ENCODE data around the gene FUZ. TPM values are rescaled to one million over a fixed set of nuclear protein-coding genes. Genes with fewer than 3 reads are reported as not detected.

Gene FUZ
- total and polyA plus RNA-seq, 2 of the 4 experiments (the other 2 are of a cell fraction), result 12.1 to 14.3 TPM

DNA sequence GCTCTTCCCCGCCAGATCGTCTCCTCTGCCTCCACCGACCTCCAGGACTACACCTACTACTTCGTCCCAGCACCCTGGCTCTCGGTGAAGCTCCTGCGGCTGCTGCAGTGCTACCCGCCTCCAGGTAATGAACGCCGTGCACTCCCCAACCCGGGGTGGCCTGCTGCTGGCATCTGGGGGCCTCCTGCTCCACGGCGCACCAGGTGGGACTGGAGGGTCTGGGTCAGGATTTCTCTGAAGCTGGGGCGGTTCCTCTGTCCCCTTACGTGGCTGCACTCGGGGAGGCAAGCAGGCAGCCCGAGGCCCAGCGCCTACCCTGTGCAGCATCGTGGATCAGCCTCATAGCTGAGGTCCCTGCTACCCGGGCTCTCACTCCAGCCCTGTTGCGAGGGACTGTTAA, 17.5 kb downstream of the FUZ start:
- H3K9me1 ChIP-seq (ENCODE audit: insufficient read depth, low read length), result 0 out of 2 replicates have a peak, but pooled peaks cover 4% of the 10 kb centered on the region
- H3K27ac ChIP-seq (ENCODE audit: insufficient read depth, low read length), result no peak overlapping the region
- in situ Hi-C loops (cut with MboI; ENCODE audit: low sequenced_read_pairs), result no loop called here
- no peak overlapping the region for H3K4ac ChIP-seq (ENCODE audit: low read depth, low read length)
- ATAC-seq (ENCODE audit: low read depth) (no peak), DNase-seq (no peak)
- no peak overlapping the region for H3K14ac ChIP-seq (replicated peaks; ENCODE audit: low read depth, low read length)
- no peak overlapping the region for H3K4me2 ChIP-seq (ENCODE audit: low read depth, low read length)
- no peak overlapping the region for H2BK120ac ChIP-seq (ENCODE audit: low read depth, low read length)
- intact Hi-C loops (cut with micrococcal nuclease), result no loop called here
- no peak overlapping the region for H2BK15ac ChIP-seq (ENCODE audit: low read depth, low read length)
- H3K4me3 ChIP-seq (ENCODE audit: insufficient read depth, low read depth, low read length), result no peak overlapping the region
- H3K79me1 ChIP-seq (ENCODE audit: low read depth in 1 of 2, low read length in 2 of 2), result peaks cover 8 to 26% of the 10 kb centered on the region in 2 experiments
- H3K18ac ChIP-seq (ENCODE audit: low read depth, low read length), result no peak overlapping the region
- no peak overlapping the region for H4K8ac ChIP-seq (ENCODE audit: low read depth in 2 of 2, low read length in 2 of 2)
- dilution Hi-C loops (cut with HindIII; ENCODE audit: low sequenced_read_pairs, unreplicated experiment), result no loop called here
- H2AK9ac ChIP-seq (replicated peaks; ENCODE audit: low read depth, low read length, poor library complexity), result no peak overlapping the region
- no peak overlapping the region for H2BK20ac ChIP-seq (ENCODE audit: low read depth, low read length)
- H2AFZ ChIP-seq (replicated peaks; ENCODE audit: low read length, poor library complexity), result no peak overlapping the region
- no peak overlapping the region for H4K91ac ChIP-seq (ENCODE audit: insufficient read depth, low read depth, low read length)
- H4K5ac ChIP-seq (ENCODE audit: low read depth, low read length), result no peak overlapping the region
- no peak overlapping the region for H3K56ac ChIP-seq (ENCODE audit: extremely low read depth, insufficient read depth, low read length)
- no peak overlapping the region for H3K9ac ChIP-seq (ENCODE audit: low read depth, low read length)
- H3K9me3 ChIP-seq (ENCODE audit: control insufficient read depth, insufficient read depth, low read length), result no peaks in the 10 kb centered on the region
- WGBS, 2 experiments (ENCODE audit: extremely low coverage in 2 of 2, insufficient read length in 1 of 2), result 98% methylated on average over 6 of the region's 20 CpGs; no CpG with 5 or more reads in 1 of the 2 experiments
- POLR2A ChIA-PET (ENCODE audit: unreplicated experiment), result no interaction called here
- peaks cover 79% of the 10 kb centered on the region for H3K36me3 ChIP-seq (ENCODE audit: control insufficient read depth, insufficient read depth, low read length)
- CTCF ChIA-PET, result no interaction called here
- H4K20me1 ChIP-seq (ENCODE audit: insufficient read depth, low read length), result peaks cover 23% of the 10 kb centered on the region
- H3K23ac ChIP-seq (ENCODE audit: low read depth, low read length), result no peak overlapping the region
- H2BK5ac ChIP-seq (ENCODE audit: low read depth, low read length, poor library complexity, severe bottlenecking), result no peak overlapping the region
- BruUV-seq (replicated peaks), result no TSS peak
- no peak overlapping the region for H2AK5ac ChIP-seq (ENCODE audit: low read depth, low read length)
- peaks cover 2% of the 10 kb centered on the region; the same call in 1 of the 2 replicates for H3K4me1 ChIP-seq (ENCODE audit: control insufficient read depth, insufficient read depth, low read length)
- H3K27me3 ChIP-seq (ENCODE audit: control insufficient read depth, insufficient read depth, low read length), result no peaks in the 10 kb centered on the region
- TF ChIP-seq RFX5 (IDR thresholded peaks at IDR 0.05; ENCODE audit: low read depth, low read length) (no peak), RCOR1 (IDR thresholded peaks at IDR 0.05; ENCODE audit: insufficient replicate concordance, low read length) (no peak), MXI1 (IDR thresholded peaks at IDR 0.05; ENCODE audit: borderline replicate concordance, low read depth, low read length) (no peak)

All from IMR-90 (cell line).